ENCODE results near the gene P2RY8.
"Not testable (repeated sequence)": the region's sequence is repeated elsewhere in the genome, so short reads cannot be mapped to it uniquely, and the experiment has no call there.

P2RY8 gene

DNA sequence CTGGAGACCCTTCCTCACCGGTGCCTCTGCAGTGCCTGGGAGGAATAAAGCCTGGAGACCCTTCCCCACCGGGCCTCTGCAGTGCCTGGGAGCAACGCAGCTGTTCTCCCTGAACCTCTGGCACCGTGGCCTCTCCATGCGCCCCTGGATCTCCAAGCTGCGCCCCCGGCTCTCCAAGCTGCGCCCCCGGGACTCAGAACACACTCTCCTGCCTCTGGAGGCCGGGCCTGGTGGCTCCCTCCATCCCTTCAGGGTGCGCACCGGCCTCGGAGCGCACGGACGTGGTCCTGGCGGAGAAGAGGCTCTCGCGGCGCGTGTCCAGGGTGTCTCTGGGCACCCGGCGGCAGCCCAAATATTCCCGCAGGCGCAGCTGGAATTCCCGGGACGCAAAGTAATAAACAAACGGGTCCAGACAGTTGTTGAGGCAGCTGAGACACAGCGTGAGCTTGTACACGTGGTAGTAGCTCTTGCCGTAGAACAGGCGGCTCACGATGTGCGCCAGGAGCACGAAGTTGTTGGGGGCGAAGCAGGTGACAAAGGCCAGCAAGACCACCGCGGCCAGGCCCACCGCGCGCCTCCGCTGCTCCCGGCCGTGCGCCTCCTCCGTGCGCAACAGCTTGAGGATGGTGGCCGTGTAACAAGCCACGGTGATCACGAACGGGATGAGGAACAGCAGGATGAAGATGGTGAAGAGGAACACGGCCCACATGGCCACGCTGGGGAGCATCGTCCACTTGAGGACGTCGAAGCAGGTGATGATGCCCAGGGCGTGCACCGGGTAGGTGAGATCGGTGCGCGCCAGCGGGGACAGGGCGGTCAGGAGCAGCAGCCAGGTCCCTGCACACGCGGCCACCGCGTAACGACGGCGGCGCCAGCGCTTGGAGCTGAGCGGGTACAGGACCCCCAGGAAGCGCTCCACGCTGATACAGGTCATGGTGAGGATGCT, 71.4 kb downstream of the P2RY8 start:
- in situ Hi-C loops (cut with HindIII; ENCODE audit: low sequenced_read_pairs): no loop called here

DNA sequence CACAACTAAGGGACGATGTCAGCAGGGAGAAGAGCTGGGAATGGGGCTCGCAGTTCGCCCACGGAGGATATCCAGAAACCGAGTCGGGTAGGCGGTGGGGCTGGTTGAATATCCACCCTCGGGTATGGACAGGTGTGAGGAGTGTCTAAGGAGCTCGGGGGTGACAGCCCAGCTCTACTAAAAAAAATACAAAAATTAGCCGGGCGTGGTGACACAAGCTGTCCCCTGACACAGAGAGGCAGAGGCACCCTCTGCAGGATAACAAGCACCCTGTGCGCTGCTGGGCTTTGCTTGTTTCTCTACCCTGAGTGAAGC, 72.1 kb downstream of the P2RY8 start:
- in situ Hi-C loops (cut with HindIII; ENCODE audit: low sequenced_read_pairs): no loop called here

- in situ Hi-C loops (cut with HindIII; ENCODE audit: low sequenced_read_pairs): no loop called here
Observed at GRCh38 chrX:1464041-1464970, 72.7 kb downstream of the P2RY8 start.

GRCh38 chrX:1463581-1463980, 73.4 kb downstream of the P2RY8 start:
- in situ Hi-C loops (cut with HindIII; ENCODE audit: low sequenced_read_pairs): no loop called here

GRCh38 chrX:1462596-1463251, 74.3 kb downstream of the P2RY8 start:
- in situ Hi-C loops (cut with HindIII; ENCODE audit: low sequenced_read_pairs): no loop called here

GRCh38 chrX:1462110-1462509, 74.9 kb downstream of the P2RY8 start:
- in situ Hi-C loops (cut with HindIII; ENCODE audit: low sequenced_read_pairs): no loop called here

DNA sequence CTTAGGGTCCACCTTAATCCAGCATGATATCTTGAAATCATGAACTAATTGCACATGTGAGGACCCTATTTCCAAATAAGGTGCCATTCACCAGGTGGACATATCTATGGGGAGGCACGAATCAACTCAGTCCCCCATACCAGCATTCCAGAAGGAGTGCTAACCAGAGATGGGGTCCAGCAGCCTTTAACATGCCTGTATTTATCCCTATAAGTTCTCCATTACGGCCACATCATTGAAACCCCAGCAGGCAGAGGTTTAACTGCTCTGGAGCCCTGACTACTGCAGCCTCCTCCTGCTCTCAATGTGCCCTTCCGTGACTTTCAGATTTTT, 81.1 kb downstream of the P2RY8 start:
- in situ Hi-C loops (cut with HindIII; ENCODE audit: low sequenced_read_pairs): no loop called here

DNA sequence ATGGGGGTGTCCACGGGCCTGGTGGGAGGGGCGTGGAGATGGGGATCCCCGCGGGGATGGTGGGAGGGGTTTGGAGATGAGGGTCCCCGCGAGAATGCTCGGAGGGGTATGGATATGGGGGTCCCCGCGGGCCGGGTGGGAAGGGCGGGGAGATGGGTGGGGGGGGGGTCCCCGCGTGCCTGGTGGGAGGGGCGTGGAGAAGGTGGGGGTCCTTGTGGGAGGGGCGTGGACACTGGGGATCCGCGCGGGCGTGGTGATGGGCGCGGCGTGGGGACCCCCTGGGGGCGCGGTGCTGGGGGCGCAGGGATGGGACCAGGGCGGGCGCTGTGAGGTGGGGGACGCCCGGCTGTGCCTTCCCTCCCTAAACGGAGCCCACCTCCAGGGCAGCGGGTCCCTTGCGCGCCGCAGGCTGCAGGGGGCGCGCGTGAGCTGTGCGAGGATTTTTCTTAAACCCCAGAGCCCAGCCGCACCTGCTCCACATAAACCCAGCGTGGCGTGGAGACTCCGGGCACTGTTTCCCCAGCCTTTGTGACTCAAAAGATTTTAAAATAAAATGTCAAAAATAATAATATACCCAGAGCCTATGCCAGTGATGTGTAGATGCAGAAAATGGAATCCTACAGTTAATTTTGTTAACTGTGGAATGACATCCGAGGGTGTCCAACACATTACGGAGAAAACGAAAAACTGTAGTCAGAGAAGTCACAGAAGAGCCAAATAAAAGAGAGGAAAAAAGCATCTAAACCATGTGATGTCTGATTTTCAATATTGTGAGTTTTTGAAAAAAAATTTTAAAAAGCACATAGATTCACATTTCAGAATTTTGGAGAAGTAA, 82.8 kb downstream of the P2RY8 start:
- in situ Hi-C loops (cut with HindIII; ENCODE audit: low sequenced_read_pairs): no loop called here

GRCh38 chrX:1453395-1453783, 83.6 kb downstream of the P2RY8 start:
- in situ Hi-C loops (cut with HindIII; ENCODE audit: low sequenced_read_pairs): no loop called here

- in situ Hi-C loops (cut with HindIII; ENCODE audit: low sequenced_read_pairs): no loop called here
Observed at GRCh38 chrX:1452516-1453394, 84.2 kb downstream of the P2RY8 start, which contains the start of gene ASMTL. Gene ASMTL (minus strand): TSS chrX:1452909. CDS start chrX:1452840, 69 bp downstream.

DNA sequence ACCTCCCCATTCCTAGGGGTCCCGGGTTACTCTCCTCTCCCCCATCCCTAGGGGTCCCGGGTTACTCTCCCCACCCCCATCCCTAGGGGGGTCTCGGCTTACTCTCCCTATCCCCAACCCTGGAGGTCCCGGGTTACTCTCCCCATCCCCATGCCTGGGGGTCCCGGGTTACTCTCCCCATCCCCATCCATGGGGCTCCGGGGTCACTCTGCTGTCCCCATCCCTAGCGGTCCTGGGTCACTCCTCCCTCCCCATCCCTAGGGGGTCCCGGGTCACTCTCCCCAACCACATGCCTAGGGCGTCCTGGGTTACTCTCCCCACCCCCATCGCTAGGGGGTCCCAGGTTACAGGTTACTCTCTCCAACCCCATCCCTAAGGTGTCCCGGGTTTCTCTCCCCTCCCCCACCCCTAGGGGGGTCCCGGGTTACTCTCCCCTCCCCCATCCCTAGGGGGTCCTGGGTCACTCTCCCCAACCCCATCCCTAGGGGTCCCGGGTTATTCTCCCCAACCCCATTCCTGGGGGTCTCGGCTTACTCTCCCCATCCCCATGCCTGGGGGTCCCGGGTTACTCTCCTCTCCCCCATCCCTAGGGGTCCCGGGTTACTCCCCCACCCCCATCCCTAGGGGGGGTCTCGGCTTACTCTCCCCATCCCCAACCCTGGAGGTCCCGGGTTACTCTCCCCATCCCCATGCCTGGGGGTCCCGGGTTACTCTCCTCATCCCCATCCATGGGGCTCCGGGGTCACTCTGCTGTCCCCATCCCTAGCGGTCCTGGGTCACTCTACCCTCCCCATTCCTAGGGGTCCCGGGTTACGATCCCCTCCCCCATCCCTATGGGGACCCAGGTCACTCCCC, 85.1 kb downstream of the P2RY8 start:
- in situ Hi-C loops (cut with HindIII; ENCODE audit: low sequenced_read_pairs): no loop called here

- in situ Hi-C loops (cut with HindIII; ENCODE audit: low sequenced_read_pairs): no loop called here
Observed at GRCh38 chrX:1451251-1451660, 85.7 kb downstream of the P2RY8 start.

- in situ Hi-C loops (cut with HindIII; ENCODE audit: low sequenced_read_pairs): no loop called here
Observed at GRCh38 chrX:1450361-1451161, 86.4 kb downstream of the P2RY8 start.

DNA sequence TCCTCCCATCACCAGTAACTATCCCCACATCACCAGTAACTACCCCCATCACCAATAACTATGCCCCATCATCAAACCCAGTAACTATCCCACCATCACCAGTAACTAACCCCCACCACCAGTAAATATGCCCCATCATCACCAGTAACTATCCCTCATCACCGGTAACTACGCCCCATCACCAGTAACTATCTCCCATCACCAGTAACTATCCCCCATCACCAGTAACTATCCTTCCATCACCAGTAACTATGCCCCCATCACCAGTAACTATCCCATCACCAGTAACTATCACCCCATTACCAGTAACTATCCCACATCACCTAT, 87.2 kb downstream of the P2RY8 start:
- in situ Hi-C loops (cut with HindIII; ENCODE audit: low sequenced_read_pairs): no loop called here

DNA sequence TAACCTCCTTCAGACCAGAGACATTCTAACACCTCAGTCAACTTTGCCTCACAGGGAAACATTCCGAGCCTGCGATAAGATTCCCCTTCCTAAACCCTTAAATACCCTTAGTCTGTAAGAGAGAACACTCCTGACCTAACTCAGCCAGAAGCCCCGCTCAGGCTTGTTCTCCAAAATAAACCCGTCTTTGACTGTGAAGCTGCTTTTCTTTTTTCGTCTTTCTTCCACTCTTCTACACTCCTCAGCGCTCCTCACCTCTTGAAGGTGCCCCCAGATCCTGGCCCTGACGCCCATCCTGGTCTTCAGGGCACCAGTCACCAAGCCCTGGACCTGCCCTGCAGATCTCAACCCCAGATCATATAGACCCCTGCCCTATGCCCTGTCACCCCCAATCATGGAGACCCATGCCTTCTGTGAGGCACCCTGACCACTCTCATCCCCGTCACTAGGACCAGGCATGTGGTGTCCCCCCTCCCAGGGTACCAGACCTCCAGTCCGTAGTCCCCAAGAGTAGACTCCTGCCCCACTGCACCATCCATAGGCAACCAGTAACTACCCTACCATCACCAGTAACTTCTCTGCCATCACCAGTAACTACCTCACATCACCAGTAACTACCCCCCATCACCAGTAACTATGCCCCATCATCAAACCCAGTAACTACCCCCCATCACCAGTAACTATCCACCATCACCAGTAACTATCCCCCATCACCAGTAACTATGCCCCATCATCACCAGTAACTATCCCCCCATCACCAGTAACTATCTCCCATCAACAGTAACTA, 87.8 kb downstream of the P2RY8 start:
- in situ Hi-C loops (cut with HindIII; ENCODE audit: low sequenced_read_pairs): no loop called here

GRCh38 chrX:1448573-1449001, 88.4 kb downstream of the P2RY8 start:
- in situ Hi-C loops (cut with HindIII; ENCODE audit: low sequenced_read_pairs): not testable (repeated sequence)

DNA sequence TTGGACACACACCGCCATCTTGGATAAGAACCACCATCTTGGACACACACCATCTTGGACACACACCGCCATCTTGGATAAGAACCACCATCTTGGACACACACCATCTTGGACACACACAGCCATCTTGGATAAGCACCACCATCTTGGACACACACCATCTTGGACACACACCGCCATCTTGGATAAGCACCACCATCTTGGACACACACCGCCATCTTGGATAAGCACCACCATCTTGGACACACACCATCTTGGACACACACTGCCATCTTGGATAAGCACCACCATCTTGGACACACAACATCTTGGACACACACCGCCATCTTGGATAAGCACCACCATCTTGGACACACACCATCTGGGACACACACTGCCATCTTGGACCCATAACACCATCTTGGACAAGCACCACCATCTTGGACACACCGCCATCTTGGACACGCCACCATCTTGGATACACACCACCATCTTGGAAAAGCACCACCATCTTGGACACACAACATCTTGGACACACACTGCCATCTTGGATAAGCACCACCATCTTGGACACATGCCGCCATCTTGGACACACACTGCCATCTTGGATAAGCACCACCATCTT, 88.9 kb downstream of the P2RY8 start:
- in situ Hi-C loops (cut with HindIII; ENCODE audit: low sequenced_read_pairs): not testable (repeated sequence)

Data from endothelial cell of hepatic sinusoid (primary cell).